Trophoblast cell (in vitro differentiated cells and primary cell): Measurements from ENCODE around the gene OBSL1.
A peak's percentile ranks its signal among the peaks of the same experiment; 100 is the strongest.

Source experiments
- DNase-seq, 2 donors: peaks; one replicate each; pipeline ENCODE4 v3.0.0-alpha.2; 2016
- H2AFZ ChIP-seq: 2 replicates; pipeline ENCODE4 v1.6.1; 2013; ENCODE audit warnings: low read length, moderate library complexity, mild to moderate bottlenecking; ENCODE audit not compliant: insufficient read depth, poor library complexity
- H2AK5ac ChIP-seq: 2 replicates; pipeline ENCODE4 v1.6.1; 2013; ENCODE audit warnings: mild to moderate bottlenecking, low read length
- H2BK120ac ChIP-seq: 2 replicates; pipeline ENCODE4 v1.6.1; 2013; ENCODE audit warnings: low read length, mild to moderate bottlenecking, moderate library complexity; ENCODE audit not compliant: insufficient read depth, poor library complexity
- H2BK12ac ChIP-seq: 2 replicates; pipeline ENCODE4 v1.6.1; 2013; ENCODE audit warnings: mild to moderate bottlenecking, low read length, moderate library complexity
- H2BK5ac ChIP-seq: 2 replicates; pipeline ENCODE4 v1.6.1; 2013; ENCODE audit warnings: low read length, low read depth, moderate library complexity, mild to moderate bottlenecking; ENCODE audit not compliant: poor library complexity
- H3K14ac ChIP-seq: 2 replicates; pipeline ENCODE4 v1.6.1; 2013; ENCODE audit warnings: mild to moderate bottlenecking, low read length
- H3K18ac ChIP-seq: 2 replicates; pipeline ENCODE4 v1.6.1; 2013; ENCODE audit warnings: mild to moderate bottlenecking, low read length
- H3K23ac ChIP-seq: 2 replicates; pipeline ENCODE4 v1.6.1; 2013; ENCODE audit warnings: low read length
- H3K27ac ChIP-seq: 2 replicates; pipeline ENCODE4 v1.5.1; 2013; ENCODE audit warnings: low read depth, mild to moderate bottlenecking, inconsistent platforms, low read length, moderate library complexity
- H3K27me3 ChIP-seq: 2 replicates; pipeline ENCODE4 v1.6.1; 2013; ENCODE audit warnings: inconsistent platforms, mild to moderate bottlenecking, low read length, moderate library complexity; ENCODE audit not compliant: insufficient read depth
- H3K36me3 ChIP-seq, 2 experiments: 1 replicate in 1 of 2; 2 replicates in 1 of 2; pipeline ENCODE4 v1.6.1; 2013; ENCODE audit warnings: low read length in 2 of 2, mild to moderate bottlenecking in 2 of 2, moderate library complexity in 1 of 2; ENCODE audit not compliant: insufficient read depth in 2 of 2, control insufficient read depth in 1 of 2
- H3K4ac ChIP-seq: 2 replicates; pipeline ENCODE4 v1.6.1; 2013; ENCODE audit warnings: low read depth, mild to moderate bottlenecking, low read length, moderate library complexity
- H3K4me1 ChIP-seq, 2 experiments: 1 replicate in 1 of 2; 2 replicates in 1 of 2; pipeline ENCODE4 v1.6.1; 2013; ENCODE audit warnings: low read length in 2 of 2, mild to moderate bottlenecking in 2 of 2, moderate library complexity in 1 of 2; ENCODE audit not compliant: insufficient read depth in 2 of 2, control insufficient read depth in 1 of 2
- H3K4me2 ChIP-seq: 2 replicates; pipeline ENCODE4 v1.6.1; 2013; ENCODE audit warnings: inconsistent platforms, mild to moderate bottlenecking, low read length, moderate library complexity
- H3K4me3 ChIP-seq: 2 replicates; pipeline ENCODE4 v1.5.1; 2013; ENCODE audit warnings: mild to moderate bottlenecking, low read depth, low read length, inconsistent platforms
- H3K79me1 ChIP-seq: one replicate; pipeline ENCODE4 v1.6.1; 2013; ENCODE audit warnings: low read length
- H3K79me2 ChIP-seq: 2 replicates; pipeline ENCODE4 v1.6.1; 2013; ENCODE audit warnings: low read length, mild to moderate bottlenecking; ENCODE audit not compliant: control insufficient read depth, insufficient read depth, poor library complexity
- H3K9ac ChIP-seq: 2 replicates; pipeline ENCODE4 v1.6.1; 2013; ENCODE audit warnings: mild to moderate bottlenecking, low read length
- H3K9me3 ChIP-seq: 2 replicates; pipeline ENCODE4 v1.6.1; 2013; ENCODE audit warnings: low read depth, mild to moderate bottlenecking, control low read depth, inconsistent platforms, low read length; ENCODE audit not compliant: insufficient read depth
- H4K12ac ChIP-seq: 2 replicates; pipeline ENCODE4 v1.6.1; 2013; ENCODE audit warnings: low read depth, mild to moderate bottlenecking, low read length, moderate library complexity
- H4K8ac ChIP-seq: 2 replicates; pipeline ENCODE4 v1.6.1; 2013; ENCODE audit warnings: low read depth, mild to moderate bottlenecking, low read length, moderate library complexity
- H4K91ac ChIP-seq: one replicate; pipeline ENCODE4 v1.6.1; 2013; ENCODE audit warnings: low read depth, mild to moderate bottlenecking, low read length, moderate library complexity
- WGBS: extraction: QIAGEN DNeasy Blood & Tissue Kit; methylation state at CpG from one replicate; pipeline ENCODE4 v1.1.7; 2013; ENCODE audit warnings: missing lambda C conversion rate; ENCODE audit not compliant: insufficient read length, insufficient coverage; ENCODE audit errors: extremely low coverage; 5-methylcytosine and 5-hydroxymethylcytosine counted together

The OBSL1 gene

GRCh38 chr2:219526320-219527075, 44.8 kb downstream of the OBSL1 start:
- no peak overlapping the region for H3K18ac ChIP-seq
- H3K4me2 ChIP-seq: no peak overlapping the region
- no peaks in the 10 kb centered on the region for H3K79me1 ChIP-seq
- no peak for DNase-seq
- H4K8ac ChIP-seq: no peak overlapping the region
- no peak overlapping the region for H4K91ac ChIP-seq
- no peak overlapping the region for H2BK120ac ChIP-seq
- peaks cover 30% of the 10 kb centered on the region for H3K27me3 ChIP-seq
- no peak overlapping the region for H2BK5ac ChIP-seq
- H3K23ac ChIP-seq: no peak overlapping the region
- H2BK12ac ChIP-seq: no peak overlapping the region
- H3K4ac ChIP-seq: no peak overlapping the region
- H4K12ac ChIP-seq: no peak overlapping the region
- no peaks in the 10 kb centered on the region for H3K79me2 ChIP-seq
- H3K4me1 ChIP-seq: peaks cover 0 to under 1% of the 10 kb centered on the region in 2 experiments
- no peak overlapping the region for H3K14ac ChIP-seq
- H3K27ac ChIP-seq: no peak overlapping the region
- H3K36me3 ChIP-seq: no peaks in the 10 kb centered on the region
- no CpG with 5 or more reads among the region's 11 CpGs for WGBS
- no peak overlapping the region for H3K9ac ChIP-seq
- H3K4me3 ChIP-seq: no peak overlapping the region
- H2AFZ ChIP-seq: no peak overlapping the region
- peaks cover 3% of the 10 kb centered on the region for H3K9me3 ChIP-seq
- H2AK5ac ChIP-seq: no peak overlapping the region

DNA sequence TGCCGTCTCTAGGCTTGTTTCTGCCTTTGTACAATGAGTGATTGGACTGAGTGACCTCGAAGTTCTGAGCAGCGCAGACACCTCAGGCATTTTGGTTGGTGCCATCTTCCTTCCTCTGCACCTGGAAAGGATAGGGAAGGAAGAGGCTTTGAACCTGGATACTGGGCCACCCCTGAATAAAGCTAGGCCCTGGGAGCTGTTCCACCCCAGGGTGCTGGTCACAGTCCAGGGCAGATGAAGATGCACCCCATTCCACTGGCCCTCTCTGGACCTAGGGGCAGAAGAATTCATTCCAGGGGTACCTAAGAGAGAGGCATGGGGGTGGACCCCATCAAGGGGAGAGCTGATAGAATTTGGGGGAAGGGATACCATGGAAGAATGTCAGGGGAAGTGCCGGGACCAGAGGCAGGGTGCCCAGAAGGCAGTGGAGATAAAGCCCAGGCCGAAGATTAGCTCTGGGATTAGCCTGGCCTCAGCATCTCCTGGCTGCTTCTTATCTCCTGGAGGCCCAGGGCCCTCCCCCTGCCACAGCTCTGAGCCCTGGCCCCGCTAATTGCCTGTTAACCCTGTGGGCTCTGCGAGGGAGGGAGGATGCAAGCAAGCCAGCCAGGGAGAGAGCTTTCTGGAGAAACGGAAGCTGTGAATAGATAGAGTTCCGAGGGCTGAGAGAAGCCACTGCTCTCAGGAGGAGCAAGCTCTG, 45.7 kb downstream of the OBSL1 start:
- Histone ChIP-seq H3K9me3 (peaks cover 2% of the 10 kb centered on the region), H3K9ac (no peak overlapping the region), H2BK120ac (no peak overlapping the region), H3K4me1 (peaks cover 0 to 2% of the 10 kb centered on the region in 2 experiments), H3K79me2 (no peaks in the 10 kb centered on the region), H3K14ac (no peak overlapping the region), H4K8ac (no peak overlapping the region), H3K27me3 (peaks cover 30% of the 10 kb centered on the region), H3K4me2 (no peak overlapping the region), H2AFZ (no peak overlapping the region), H2AK5ac (no peak overlapping the region), H3K4me3 (no peak overlapping the region), H4K12ac (no peak overlapping the region), H3K27ac (no peak overlapping the region), H4K91ac (no peak overlapping the region), H2BK5ac (no peak overlapping the region), H3K79me1 (no peaks in the 10 kb centered on the region), H3K4ac (no peak overlapping the region), H3K36me3 (no peaks in the 10 kb centered on the region), H2BK12ac (no peak overlapping the region), H3K18ac (no peak overlapping the region), H3K23ac (no peak overlapping the region)
- WGBS: no CpG with 5 or more reads among the region's 9 CpGs
- no peak for DNase-seq

DNA sequence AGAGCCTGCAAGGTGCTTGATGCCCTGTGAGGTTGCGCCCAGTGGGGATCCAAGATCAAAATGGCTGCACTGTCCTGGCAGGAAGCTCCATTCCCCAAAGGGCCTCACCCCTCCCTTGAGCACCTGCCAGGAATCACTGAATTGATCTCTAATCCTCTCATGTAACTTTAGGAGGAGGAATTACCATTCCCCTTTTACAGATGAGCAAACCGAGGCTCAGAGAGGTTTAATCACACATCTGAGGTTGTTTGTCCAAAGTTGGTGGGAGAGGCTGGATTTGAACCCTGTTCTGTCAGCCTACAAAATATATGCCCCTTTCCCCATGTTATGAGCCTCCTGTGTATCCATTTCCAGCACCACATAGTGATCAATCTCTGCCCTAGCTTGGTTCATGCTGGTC, 46.5 kb downstream of the OBSL1 start:
- no peak for DNase-seq

DNA sequence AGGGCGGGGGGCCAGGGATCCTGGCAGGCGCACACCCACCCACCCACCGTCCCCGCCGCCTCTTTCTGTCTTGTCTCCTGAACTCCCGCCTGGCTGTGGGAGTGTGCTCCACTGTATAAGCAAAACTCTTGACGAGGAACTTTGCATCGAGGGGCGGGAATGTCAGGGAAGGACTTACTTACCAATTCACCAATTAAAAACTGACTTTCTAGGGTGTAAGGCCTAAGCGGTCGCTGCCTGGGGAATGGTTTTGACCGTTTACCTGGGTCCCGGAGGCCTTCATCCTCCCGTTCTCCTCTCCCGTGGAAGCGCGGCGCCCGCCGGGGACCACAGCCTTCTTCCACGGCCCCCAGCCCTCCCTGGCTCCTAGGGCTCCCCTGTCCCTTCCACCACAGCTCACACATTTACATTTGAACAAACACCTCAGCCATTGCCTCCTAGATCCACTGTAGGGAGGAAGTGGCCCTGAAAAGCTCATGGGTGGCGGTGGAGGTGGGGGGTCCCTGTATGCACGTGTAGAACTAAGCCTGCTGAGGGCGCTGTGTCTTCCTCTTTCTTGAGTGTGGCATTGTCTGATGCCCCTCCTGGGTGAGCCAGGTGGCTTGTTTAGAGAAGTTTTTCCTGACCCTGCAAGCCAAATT, 48.2 kb downstream of the OBSL1 start:
- no peak overlapping the region for H2AFZ ChIP-seq
- H3K4ac ChIP-seq: no peak overlapping the region
- DNase-seq: no peak
- peak overlapping the region; percentile 9 for H3K9ac ChIP-seq
- H3K79me2 ChIP-seq: no peaks in the 10 kb centered on the region
- no peak overlapping the region for H3K14ac ChIP-seq
- no peak overlapping the region for H2AK5ac ChIP-seq
- no peak overlapping the region for H3K4me3 ChIP-seq
- H4K8ac ChIP-seq: no peak overlapping the region
- peak overlapping the region; percentile 47 for H3K4me2 ChIP-seq
- H4K91ac ChIP-seq: no peak overlapping the region
- H2BK120ac ChIP-seq: no peak overlapping the region
- H3K18ac ChIP-seq: no peak overlapping the region
- H3K27ac ChIP-seq: no peak overlapping the region
- H4K12ac ChIP-seq: no peak overlapping the region
- H2BK12ac ChIP-seq: no peak overlapping the region
- H3K79me1 ChIP-seq: no peaks in the 10 kb centered on the region
- WGBS: no CpG with 5 or more reads among the region's 24 CpGs
- H3K4me1 ChIP-seq: peaks cover 0 to 2% of the 10 kb centered on the region in 2 experiments
- H3K9me3 ChIP-seq: peaks cover 2% of the 10 kb centered on the region
- H3K27me3 ChIP-seq: peaks cover 21% of the 10 kb centered on the region
- no peak overlapping the region for H2BK5ac ChIP-seq
- no peaks in the 10 kb centered on the region for H3K36me3 ChIP-seq
- H3K23ac ChIP-seq: no peak overlapping the region

More for the DNA sequence above, 46.5 kb downstream of the OBSL1 start:
- Histone ChIP-seq H3K4ac (no peak overlapping the region), H3K9ac (no peak overlapping the region), H3K27me3 (peaks cover 30% of the 10 kb centered on the region), H3K4me2 (no peak overlapping the region), H2AFZ (no peak overlapping the region), H3K14ac (no peak overlapping the region), H3K9me3 (peaks cover 2% of the 10 kb centered on the region), H2AK5ac (no peak overlapping the region), H3K4me3 (no peak overlapping the region), H3K27ac (no peak overlapping the region), H2BK5ac (no peak overlapping the region), H3K18ac (no peak overlapping the region), H3K79me2 (no peaks in the 10 kb centered on the region), H3K4me1 (peaks cover 0 to 2% of the 10 kb centered on the region in 2 experiments), H4K8ac (no peak overlapping the region), H3K36me3 (no peaks in the 10 kb centered on the region), H2BK120ac (no peak overlapping the region), H4K91ac (no peak overlapping the region), H3K79me1 (no peaks in the 10 kb centered on the region), H3K23ac (no peak overlapping the region), H2BK12ac (no peak overlapping the region), H4K12ac (no peak overlapping the region)
- WGBS: no CpG with 5 or more reads among the region's 2 CpGs
